Fibroblast of lung (primary cell): Measurements from ENCODE around the gene AIMP1.

Experiments used
- CTCF ChIP-seq, 2 donors: IDR thresholded peaks in 1 of 2; conservative IDR thresholded peaks in 1 of 2; 1 replicate in 1 of 2; 2 replicates in 1 of 2; pipeline ENCODE4 v1.5.1; 2011 to 2012; ENCODE audit warnings: low read length in 2 of 2, control low read depth in 1 of 2, inconsistent platforms in 1 of 2, low read depth in 1 of 2, mild to moderate bottlenecking in 1 of 2
- EZH2 ChIP-seq: IDR thresholded peaks from 2 replicates; pipeline ENCODE4 v1.5.1; 2012; ENCODE audit warnings: low read length, control low read depth, mild to moderate bottlenecking; ENCODE audit errors: missing control alignments

DNA sequence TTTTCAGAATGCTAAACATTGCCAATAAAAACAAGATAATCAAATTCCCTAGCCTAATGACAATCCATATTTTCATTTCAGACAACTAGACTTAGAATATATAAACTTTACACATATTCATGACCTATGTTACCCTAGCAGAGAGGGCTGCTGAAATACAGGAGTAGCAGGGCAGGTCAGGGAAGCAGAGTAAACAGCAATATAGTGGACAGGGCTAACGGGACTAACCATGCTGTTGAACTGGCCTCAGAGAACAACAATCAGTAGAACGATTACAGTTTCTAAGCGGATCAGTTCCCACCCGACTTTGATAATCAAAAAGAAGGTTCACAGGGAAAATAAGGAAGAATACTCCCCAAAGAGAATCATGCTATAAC, 14.3 kb upstream of the AIMP1 start:
- TF ChIP-seq CTCF (conservative IDR thresholded peaks at IDR 0.05 in 1 of 2, IDR thresholded peaks at IDR 0.05 in 1 of 2; ENCODE audit: low read depth in 1 of 2, low read length in 2 of 2) = no peak
- no peak for TF ChIP-seq EZH2
